HepG2 (cell line): ENCODE results near the gene CMTM5. TPM values are rescaled to one million over a fixed set of nuclear protein-coding genes. Genes with fewer than 3 reads are reported as not detected.

Experiments used
- ARHGAP35 ChIP-seq: sonication (generic); formaldehyde crosslinking; IDR thresholded peaks from 2 replicates; pipeline ENCODE4 v1.9.0; 2022; ENCODE audit warnings: mild to moderate bottlenecking, inconsistent platforms, moderate library complexity, missing genetic modification reagents, borderline replicate concordance
- E2F2 ChIP-seq: sonication (generic); formaldehyde crosslinking; IDR thresholded peaks from 2 replicates; pipeline ENCODE4 v1.4.0; 2020; ENCODE audit warnings: missing genetic modification reagents, borderline replicate concordance
- GATAD1 ChIP-seq: IDR thresholded peaks from 2 replicates; pipeline ENCODE4 v1.6.1; 2016; ENCODE audit warnings: missing genetic modification reagents, missing compliant biosample characterization
- NRL ChIP-seq: sonication (generic); formaldehyde crosslinking; IDR thresholded peaks from 2 replicates; pipeline ENCODE4 v1.5.0; 2020; ENCODE audit warnings: missing genetic modification reagents, mild to moderate bottlenecking, moderate library complexity, borderline replicate concordance
- PBX3 ChIP-seq: sonication (generic); formaldehyde crosslinking; IDR thresholded peaks from 2 replicates; pipeline ENCODE4 v1.8.1; 2023; ENCODE audit warnings: missing genetic modification reagents, inconsistent platforms, borderline replicate concordance
- PREB ChIP-seq: sonication (generic); formaldehyde crosslinking; IDR thresholded peaks from 2 replicates; pipeline ENCODE4 v1.4.0; 2020; ENCODE audit warnings: missing genetic modification reagents
- ZBTB40 ChIP-seq, 2 experiments: fragments of 450-650 bp in 1 of 2; sonication (generic) in 1 of 2; formaldehyde crosslinking in 1 of 2; IDR thresholded peaks; 2 replicates each; pipeline versions ENCODE4 v1.6.1 to v1.8.0; 2016 to 2022; ENCODE audit warnings: antibody characterized with exemption in 1 of 2, mild to moderate bottlenecking in 1 of 2, missing genetic modification reagents in 1 of 2
- ZKSCAN1 ChIP-seq: fragments of 150-350 bp; IDR thresholded peaks from 2 replicates; pipeline ENCODE4 v1.6.1; 2014; ENCODE audit warnings: low read length
- ZNF343 ChIP-seq: sonication (generic); formaldehyde crosslinking; IDR thresholded peaks from 2 replicates; pipeline ENCODE4 v1.4.0; 2020; ENCODE audit warnings: mild to moderate bottlenecking, missing genetic modification reagents
- ZNF431 ChIP-seq: sonication (generic); formaldehyde crosslinking; IDR thresholded peaks from 2 replicates; pipeline ENCODE4 v1.9.0; 2022; ENCODE audit warnings: missing genetic modification reagents, low read depth, mild to moderate bottlenecking, borderline replicate concordance
- ZNF546 ChIP-seq: sonication (generic); formaldehyde crosslinking; conservative IDR thresholded peaks from 2 replicates; pipeline ENCODE4 v1.8.1; 2023; ENCODE audit warnings: mild to moderate bottlenecking, missing genetic modification reagents
- ZNF629 ChIP-seq: sonication (generic); formaldehyde crosslinking; conservative IDR thresholded peaks from 2 replicates; pipeline ENCODE4 v1.5.0; 2020; ENCODE audit warnings: missing genetic modification reagents
- ZNF691 ChIP-seq: sonication (generic); formaldehyde crosslinking; IDR thresholded peaks from 2 replicates; pipeline ENCODE4 v1.4.0; 2020; ENCODE audit warnings: missing genetic modification reagents, low read depth, mild to moderate bottlenecking, borderline replicate concordance
- polyA plus RNA-seq, 8 experiments: library from polyadenylated mRNA; depleted of rRNA in 3 of 8; stranded (reverse) in 7 of 8; unstranded in 1 of 8; fragments of >200 nt; fragmentation: Illumina TruSeq in 4 of 8; extraction: Trizol in 4 of 8; gene quantifications; 2 replicates each; pipeline versions ENCODE4 v1.2.1 to v1.2.3, GENCODE V29; 2011 to 2016; ENCODE audit warnings: low read depth in 4 of 8, missing spikeins in 1 of 8, mixed read lengths in 1 of 8; ENCODE audit not compliant: insufficient read depth in 1 of 8
- total RNA-seq, 5 experiments: library from RNA; depleted of rRNA; stranded (reverse); fragments of >200 nt; fragmentation: Illumina TruSeq; extraction: Trizol; gene quantifications; 2 replicates each; pipeline ENCODE4 v1.2.3, GENCODE V29; 2016; ENCODE audit warnings: low read depth in 1 of 5

CMTM5 gene
- total and polyA plus RNA-seq, 2 of the 13 experiments (the other 11 are each of a cell fraction or from before 2014, with no cell fraction given), result not detected

- no peak for TF ChIP-seq ZBTB40 (IDR thresholded peaks at IDR 0.05)
- TF ChIP-seq ZBTB40 (CRISPR knock-in tag; IDR thresholded peaks at IDR 0.05), result 0 out of 2 replicates have a peak, but pooled peaks have one; percentile 58
- no peak for TF ChIP-seq ZNF546 (CRISPR knock-in tag)
- peak; percentile 79; the same call in 1 of the 2 replicates for TF ChIP-seq E2F2 (CRISPR knock-in tag)
- TF ChIP-seq ZKSCAN1, result no peak
- TF ChIP-seq ZNF431 (CRISPR knock-in tag), result 0 out of 2 replicates have a peak, but pooled peaks have one; percentile 48
- peak; percentile 70; the same call in 1 of the 2 replicates for TF ChIP-seq GATAD1 (CRISPR knock-in tag)
- TF ChIP-seq ZNF691 (CRISPR knock-in tag), result peak; percentile 79; the same call in 1 of the 2 replicates
- 0 out of 2 replicates have a peak, but pooled peaks have one; percentile 67 for TF ChIP-seq ARHGAP35 (CRISPR knock-in tag)
- TF ChIP-seq PREB (CRISPR knock-in tag), result no peak
- TF ChIP-seq NRL (CRISPR knock-in tag), result peak; percentile 73
- TF ChIP-seq ZNF629, result no peak
- no peak for TF ChIP-seq PBX3
- TF ChIP-seq ZNF343 (CRISPR knock-in tag), result no peak
Measured at GRCh38 chr14:23379366-23380196, 2.7 kb downstream of the CMTM5 start (continued).
